HG02852 (cell line): ENCODE measurements around the gene MAB21L1.

Experiments
- ATAC-seq: cut with Tn5 transposase; IDR thresholded peaks from one replicate; pipeline ENCODE4 v1.9.1; 2021; ENCODE audit warnings: mild to moderate bottlenecking, moderate library complexity; ENCODE audit not compliant: unreplicated experiment

The MAB21L1 gene

GRCh38 chr13:35475960-35476943 is at the start of gene MAB21L1:
Gene MAB21L1 (minus strand): TSS chr13:35476689. CDS start chr13:35476138, 551 bp downstream.
- peak; percentile 56 for ATAC-seq

- ATAC-seq: no peak
Measured at GRCh38 chr13:35524171-35524570, 47.7 kb upstream of the MAB21L1 start.

DNA sequence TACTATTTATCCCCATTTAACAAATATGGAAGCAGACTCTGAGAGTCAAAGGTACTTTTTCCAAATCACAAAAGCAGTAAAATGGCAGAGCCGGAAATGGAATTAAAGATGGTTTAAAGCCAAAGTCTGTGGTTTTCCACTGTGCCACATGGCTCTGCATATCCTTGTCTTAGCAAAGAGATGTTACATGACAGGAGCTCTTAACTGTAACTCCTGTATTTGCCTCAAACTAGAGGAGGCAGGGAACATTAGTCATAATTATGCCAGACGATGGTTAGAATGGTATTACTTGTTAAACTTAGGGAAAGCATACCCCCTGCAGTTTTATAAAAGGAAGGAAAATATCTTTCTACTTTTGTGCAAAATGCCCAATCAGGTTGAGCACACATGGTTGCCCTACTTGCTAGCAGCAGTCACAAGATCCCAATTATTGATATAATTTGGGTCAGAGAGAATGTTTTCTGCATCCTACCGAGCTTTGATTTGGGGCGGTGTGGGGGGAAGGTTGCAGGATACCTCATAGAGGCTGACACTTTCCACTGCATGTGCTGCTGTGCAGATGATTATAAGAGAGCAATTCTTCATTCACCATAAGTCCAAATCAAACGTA is 42.0 kb upstream of the MAB21L1 start:
- no peak for ATAC-seq

GRCh38 chr13:35514801-35515502 is 38.5 kb upstream of the MAB21L1 start:
- ATAC-seq: no peak

DNA sequence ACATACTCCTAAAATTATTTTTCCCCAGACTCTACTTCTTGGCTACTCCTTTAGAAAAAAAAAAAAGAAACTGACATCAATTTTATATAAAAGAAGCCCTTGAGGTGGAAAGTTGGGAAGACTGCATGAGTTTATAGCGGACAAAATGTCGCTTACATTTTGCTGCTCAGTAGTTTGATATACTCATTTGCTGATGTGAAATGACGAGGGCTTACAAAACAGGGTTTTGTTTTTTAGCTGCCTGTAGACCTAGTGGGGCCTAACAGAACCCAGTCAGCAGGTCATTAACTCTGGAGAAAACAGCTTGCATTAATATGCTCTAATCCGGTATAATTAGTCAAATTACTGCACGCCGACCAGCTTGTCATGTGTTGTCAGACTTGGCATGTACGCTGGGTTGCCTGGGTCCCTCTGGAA is 37.6 kb upstream of the MAB21L1 start:
- ATAC-seq: no peak

- ATAC-seq: no peak
Measured at GRCh38 chr13:35512271-35512920, 35.9 kb upstream of the MAB21L1 start.

GRCh38 chr13:35502456-35502855 is 26.0 kb upstream of the MAB21L1 start:
- no peak for ATAC-seq

- ATAC-seq: no peak
Measured at GRCh38 chr13:35501661-35502235, 25.3 kb upstream of the MAB21L1 start.

GRCh38 chr13:35500144-35500543 is 23.7 kb upstream of the MAB21L1 start:
- ATAC-seq: no peak

DNA sequence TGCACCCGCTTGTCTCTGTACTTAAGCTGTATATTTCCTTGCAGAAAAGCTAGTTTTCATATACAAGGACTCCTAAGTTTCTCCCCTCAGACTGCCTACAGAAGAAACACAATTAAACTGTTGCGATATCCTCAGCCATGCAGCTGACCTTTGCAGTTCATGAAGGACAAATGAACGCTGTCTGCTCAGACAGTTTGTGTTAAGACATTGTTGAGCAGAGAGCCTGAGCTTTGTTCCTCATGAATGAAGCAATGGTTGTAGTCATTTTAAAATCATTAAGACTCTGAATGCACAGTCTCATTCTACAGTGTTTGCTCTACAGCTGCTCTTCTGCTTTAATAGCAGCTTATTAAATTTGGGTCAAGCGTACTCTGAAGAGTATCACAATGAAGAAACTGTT is 23.2 kb upstream of the MAB21L1 start:
- no peak for ATAC-seq

DNA sequence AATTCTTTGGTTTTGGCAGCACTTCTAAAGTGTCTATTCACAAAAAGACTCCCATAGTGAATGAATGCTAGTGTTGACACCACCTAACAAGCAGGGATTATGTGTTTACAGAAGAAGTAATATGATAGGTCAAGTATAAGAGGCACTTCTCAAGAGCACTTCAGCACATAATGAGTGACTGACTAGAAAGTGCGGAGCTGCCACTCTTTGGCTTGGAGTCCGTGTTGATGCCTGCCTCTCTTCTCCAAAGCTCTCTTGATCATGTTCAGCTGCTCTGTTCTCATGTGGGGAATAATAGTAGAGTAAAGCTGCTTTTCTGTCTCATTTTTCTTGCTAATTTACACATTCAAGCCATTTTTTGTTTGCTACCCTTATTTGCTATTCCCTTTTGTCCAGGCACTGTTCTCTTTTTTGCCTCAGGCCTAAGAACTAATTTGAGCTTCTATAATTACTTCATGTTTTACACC is 22.7 kb upstream of the MAB21L1 start:
- ATAC-seq: no peak

DNA sequence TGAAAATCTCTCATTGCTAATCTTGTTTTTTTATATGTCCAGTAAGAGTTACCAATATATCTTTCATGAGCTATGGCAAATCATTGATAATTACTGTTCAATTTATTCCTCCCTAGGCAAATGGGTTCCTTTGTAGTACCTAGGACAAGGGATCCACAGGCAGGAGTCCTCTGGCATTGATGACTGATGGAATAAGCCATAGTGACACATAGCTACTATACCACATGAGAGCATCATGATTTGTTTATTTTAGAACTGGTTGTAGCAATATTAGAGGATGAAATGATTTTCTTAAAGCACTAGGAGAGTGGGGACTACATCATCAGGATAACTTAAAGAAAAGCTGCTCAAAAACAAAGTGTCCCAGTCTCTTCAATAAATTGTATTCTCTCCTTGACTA is 21.7 kb upstream of the MAB21L1 start:
- no peak for ATAC-seq

DNA sequence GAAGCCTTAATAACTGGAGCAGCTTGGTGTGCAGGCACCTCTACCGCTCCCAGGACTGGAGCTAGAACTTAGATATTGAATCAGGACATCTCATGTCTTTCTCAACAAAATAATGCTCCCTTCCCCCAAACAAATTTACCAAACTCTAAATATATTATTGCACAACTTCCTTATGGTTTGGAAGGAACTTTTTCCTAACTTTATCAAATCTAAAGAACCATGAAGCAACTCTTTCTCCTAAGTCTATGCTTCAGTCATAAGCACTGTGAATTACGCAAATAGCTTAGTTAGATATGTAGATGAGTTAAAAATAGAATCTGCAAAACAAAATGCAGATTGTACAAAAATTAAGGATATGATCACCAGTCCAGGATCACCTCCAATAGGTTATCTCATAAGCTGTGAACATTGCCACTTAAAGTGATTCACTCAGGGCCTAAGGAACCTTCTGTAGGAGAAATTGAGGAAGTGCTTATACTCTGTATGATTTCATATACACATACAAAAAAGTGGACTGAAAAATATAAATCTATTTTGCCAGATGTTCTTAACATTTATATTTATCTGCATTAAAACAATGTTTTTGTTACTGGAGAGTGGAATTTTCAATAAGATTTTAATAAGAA is 20.4 kb upstream of the MAB21L1 start:
- no peak for ATAC-seq

- ATAC-seq: no peak
Measured at GRCh38 chr13:35496006-35496405, 19.5 kb upstream of the MAB21L1 start.

GRCh38 chr13:35489050-35489449 is 12.6 kb upstream of the MAB21L1 start:
- ATAC-seq: no peak

- no peak for ATAC-seq
Measured at GRCh38 chr13:35485424-35485823, 8.9 kb upstream of the MAB21L1 start.

DNA sequence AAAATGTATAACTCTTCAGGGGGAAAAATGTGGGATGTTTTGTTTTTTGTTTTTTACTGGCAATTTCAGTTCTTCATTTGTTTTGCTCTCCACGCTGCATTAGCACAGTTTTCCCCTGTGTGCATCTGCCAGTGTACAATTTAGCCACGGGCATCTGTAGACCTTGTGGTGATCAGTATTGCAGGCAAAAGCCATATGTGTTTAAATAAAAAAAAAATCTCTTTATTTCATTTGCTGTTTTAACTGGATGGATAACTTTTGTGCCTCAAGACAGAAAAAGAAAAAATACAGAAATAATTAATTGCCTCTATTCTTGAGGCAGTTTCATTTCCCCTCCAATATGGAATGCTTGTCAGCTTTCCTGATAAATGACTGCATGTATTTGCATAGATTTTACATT is 7.9 kb upstream of the MAB21L1 start:
- ATAC-seq: no peak

DNA sequence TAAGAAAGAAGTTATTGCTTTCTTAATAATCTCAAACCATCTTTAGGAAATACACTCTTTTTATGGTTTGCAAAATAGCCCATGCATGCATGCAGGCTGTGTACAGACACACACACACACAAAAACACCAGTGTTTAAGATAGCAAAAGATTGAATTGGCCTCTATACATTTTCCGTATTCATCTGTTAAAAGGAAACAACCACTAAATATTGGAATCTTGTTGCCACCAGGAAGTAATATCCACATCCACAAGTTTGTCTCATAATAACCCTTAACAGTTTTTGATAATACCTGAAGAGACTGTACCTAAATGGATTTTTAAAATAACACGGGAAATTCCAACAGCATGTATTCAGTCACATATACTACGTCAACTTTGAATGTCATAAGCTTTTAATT is 7.3 kb upstream of the MAB21L1 start:
- no peak for ATAC-seq

GRCh38 chr13:35482527-35482926 is 6.0 kb upstream of the MAB21L1 start:
- ATAC-seq: no peak

GRCh38 chr13:35481777-35482176 is 5.3 kb upstream of the MAB21L1 start:
- ATAC-seq: no peak
